Adrenal gland (tissue), 5 donors: ENCODE results near the gene PTPN18.

Experiments
- CTCF ChIP-seq, 6 experiments: fragments of 450-650 bp in 4 of 6; fragments of 200-600 bp in 2 of 6; sonication (generic) in 1 of 6; IDR thresholded peaks; 1 replicate in 5 of 6; 2 replicates in 1 of 6; pipeline versions ENCODE4 v1.5.1 to v1.8.0; 2016 to 2021; ENCODE audit warnings: antibody characterized with exemption in 6 of 6, mild to moderate bottlenecking in 2 of 6, moderate library complexity in 1 of 6
- POLR2A ChIP-seq, 2 donors: fragments of 450-650 bp; IDR thresholded peaks; one replicate each; pipeline ENCODE4 v1.6.1; 2017; ENCODE audit warnings: antibody characterized with exemption in 2 of 2, mild to moderate bottlenecking in 2 of 2, moderate library complexity in 1 of 2
- donor health status: DM: no; HTN: no; CAD: no.

GRCh38 chr2:130375291-130376266 lies 19.7 kb downstream of the PTPN18 start:
- TF ChIP-seq CTCF (IDR thresholded peaks at IDR 0.05), result no peak
- TF ChIP-seq POLR2A (IDR thresholded peaks at IDR 0.05), result no peak
